ENCODE data around the gene CRKL. TPM values are rescaled to one million over a fixed set of nuclear protein-coding genes. Genes with fewer than 3 reads are reported as not detected.

The CRKL gene
- total RNA-seq, 1 experiment from 2014 or later = 106 TPM

- H3K9me3 ChIP-seq (ENCODE audit: control insufficient read depth, low read depth, low read length) = no peaks in the 10 kb centered on the region
- H3K14ac ChIP-seq (ENCODE audit: insufficient read depth, low read length) = no peak overlapping the region
- H2BK15ac ChIP-seq (ENCODE audit: low read depth, low read length) = no peak overlapping the region
- no peaks in the 10 kb centered on the region for H3K79me1 ChIP-seq (ENCODE audit: insufficient read depth, low read depth, low read length, poor library complexity, severe bottlenecking)
- H3K18ac ChIP-seq (ENCODE audit: insufficient read length, low read depth, low read length) = no peak overlapping the region
- no CpG with 5 or more reads among the region's 6 CpGs for WGBS (ENCODE audit: extremely low coverage, insufficient read length, low lambda C conversion rate)
- H4K8ac ChIP-seq (replicated peaks; ENCODE audit: insufficient read length, low read depth, low read length) = no peak overlapping the region
- H3K4me1 ChIP-seq (ENCODE audit: insufficient read depth, low read length) = no peaks in the 10 kb centered on the region
- no peak overlapping the region for H3K4me2 ChIP-seq (ENCODE audit: insufficient read depth, insufficient read length, low read length)
- no peak overlapping the region for H2AFZ ChIP-seq (ENCODE audit: low read length)
- H3K4me3 Mint-ChIP-seq = no peak overlapping the region
- no peak overlapping the region for H2BK120ac ChIP-seq (ENCODE audit: low read depth, low read length, poor library complexity, severe bottlenecking)
- no peak overlapping the region for H3T11ph ChIP-seq (ENCODE audit: low read length)
- H3K23ac ChIP-seq (ENCODE audit: insufficient read length, low read depth, low read length) = no peak overlapping the region
- H2AK5ac ChIP-seq (ENCODE audit: insufficient read length, low read length) = no peak overlapping the region
- H3K27ac Mint-ChIP-seq = no peak overlapping the region
- no peak overlapping the region for H2BK5ac ChIP-seq (ENCODE audit: insufficient read length, low read length)
- no peak overlapping the region for H2BK20ac ChIP-seq (ENCODE audit: low read depth, low read length, poor library complexity, severe bottlenecking)
- no peak overlapping the region for H3K9ac ChIP-seq (ENCODE audit: extremely low read depth, insufficient read length, low read length)
- H4K5ac ChIP-seq (ENCODE audit: insufficient read length, low read depth, low read length) = no peak overlapping the region
- H3K27me3 Mint-ChIP-seq (ENCODE audit: low read depth) = no peaks in the 10 kb centered on the region
- no peak overlapping the region for H4K91ac ChIP-seq (ENCODE audit: insufficient read length, low read depth, low read length)
- H3K4ac ChIP-seq (ENCODE audit: low read depth, low read length) = no peak overlapping the region
- H3K23me2 ChIP-seq (ENCODE audit: insufficient read length, low read depth, low read length, poor library complexity, severe bottlenecking) = peaks cover 5% of the 10 kb centered on the region
- TF ChIP-seq, protein P1, sequence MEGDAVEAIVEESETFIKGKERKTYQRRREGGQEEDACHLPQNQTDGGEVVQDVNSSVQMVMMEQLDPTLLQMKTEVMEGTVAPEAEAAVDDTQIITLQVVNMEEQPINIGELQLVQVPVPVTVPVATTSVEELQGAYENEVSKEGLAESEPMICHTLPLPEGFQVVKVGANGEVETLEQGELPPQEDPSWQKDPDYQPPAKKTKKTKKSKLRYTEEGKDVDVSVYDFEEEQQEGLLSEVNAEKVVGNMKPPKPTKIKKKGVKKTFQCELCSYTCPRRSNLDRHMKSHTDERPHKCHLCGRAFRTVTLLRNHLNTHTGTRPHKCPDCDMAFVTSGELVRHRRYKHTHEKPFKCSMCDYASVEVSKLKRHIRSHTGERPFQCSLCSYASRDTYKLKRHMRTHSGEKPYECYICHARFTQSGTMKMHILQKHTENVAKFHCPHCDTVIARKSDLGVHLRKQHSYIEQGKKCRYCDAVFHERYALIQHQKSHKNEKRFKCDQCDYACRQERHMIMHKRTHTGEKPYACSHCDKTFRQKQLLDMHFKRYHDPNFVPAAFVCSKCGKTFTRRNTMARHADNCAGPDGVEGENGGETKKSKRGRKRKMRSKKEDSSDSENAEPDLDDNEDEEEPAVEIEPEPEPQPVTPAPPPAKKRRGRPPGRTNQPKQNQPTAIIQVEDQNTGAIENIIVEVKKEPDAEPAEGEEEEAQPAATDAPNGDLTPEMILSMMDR (conservative IDR thresholded peaks at IDR 0.05) = no peak
- no peaks in the 10 kb centered on the region for H3K27me3 ChIP-seq (ENCODE audit: insufficient read depth, low read length)
- peaks cover 6 to 9% of the 10 kb centered on the region in 2 experiments for H3K4me1 Mint-ChIP-seq
- no peaks in the 10 kb centered on the region for H3K79me2 ChIP-seq (ENCODE audit: insufficient read depth, low read length)
- no peak overlapping the region for H2BK12ac ChIP-seq (ENCODE audit: insufficient read length, low read depth, low read length)
- no peak for DNase-seq
- H4K20me1 ChIP-seq (ENCODE audit: control insufficient read depth, insufficient read depth, insufficient read length) = no peaks in the 10 kb centered on the region
- no peak overlapping the region for H3K56ac ChIP-seq (ENCODE audit: insufficient read length, low read depth, low read length)
- H3K36me3 Mint-ChIP-seq (ENCODE audit: insufficient read depth in 1 of 3, low read depth in 3 of 3) = no peaks in the 10 kb centered on the region; a peak in 1 of 7 replicates
- H3K9me3 Mint-ChIP-seq = no peaks in the 10 kb centered on the region
- no peak overlapping the region for H3K27ac ChIP-seq (ENCODE audit: insufficient read length, low read depth, low read length)
Measured at GRCh38 chr22:20912494-20912893, 4.7 kb upstream of the CRKL start.
